ENCODE results near the gene TOX3. TPM values are rescaled to one million over a fixed set of nuclear protein-coding genes. Genes with fewer than 3 reads are reported as not detected.

The TOX3 gene
- total and polyA plus RNA-seq, 10 of the 15 experiments (the other 5 are each of a cell fraction or from before 2014, with no cell fraction given): not detected

DNA sequence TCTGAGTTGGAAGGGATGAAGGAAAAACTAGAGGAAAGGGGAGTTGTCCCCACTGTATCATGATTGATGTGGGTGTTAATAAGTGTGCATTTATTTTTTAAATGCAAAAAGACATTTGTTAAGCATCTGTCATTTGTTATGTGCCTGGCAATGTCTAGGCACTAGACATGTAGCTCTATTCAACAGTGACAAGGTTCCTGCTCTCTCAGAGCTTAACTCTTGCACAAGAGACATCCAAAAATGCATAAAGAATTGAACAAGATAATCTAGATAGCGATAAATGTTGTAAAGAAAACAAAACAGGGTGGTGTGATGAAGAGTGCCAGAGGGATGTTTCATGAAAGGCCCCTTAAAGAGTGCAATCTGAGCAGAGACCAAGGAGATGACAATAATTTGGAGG is 148.9 kb downstream of the TOX3 start:
- BruUV-seq (replicated peaks): no TSS peak
- in situ Hi-C loops (cut with MboI): no loop called here
- Histone ChIP-seq H3K4me2 (ENCODE audit: control insufficient read depth, insufficient read depth) (no peak overlapping the region), H3K27me3 (replicated peaks in 1 of 2; ENCODE audit: control insufficient read depth in 2 of 2, insufficient read depth in 2 of 2, low read length in 1 of 2) (no peaks in the 10 kb centered on the region), H3K79me2 (ENCODE audit: control insufficient read depth, insufficient read depth, low read length) (no peaks in the 10 kb centered on the region), H3K9me3 (replicated peaks; ENCODE audit: control insufficient read depth, insufficient read depth, low read length) (no peaks in the 10 kb centered on the region), H3K4me1 (ENCODE audit: control insufficient read depth, insufficient read depth, low read length) (no peaks in the 10 kb centered on the region), H2AFZ (ENCODE audit: control insufficient read depth, low read depth, low read length) (no peak overlapping the region), H3K4me3 (no peak overlapping the region), H4K20me1 (ENCODE audit: control insufficient read depth, insufficient read depth) (no peaks in the 10 kb centered on the region), H3K9ac (ENCODE audit: control insufficient read depth, insufficient read depth, low read length) (no peak overlapping the region), H3K27ac (ENCODE audit: control insufficient read depth, insufficient read depth) (no peak overlapping the region), H3K36me3 (ENCODE audit: control insufficient read depth in 2 of 2, insufficient read depth in 2 of 2, low read length in 1 of 2) (no peaks in the 10 kb centered on the region)
- intact Hi-C loops (cut with micrococcal nuclease; ENCODE audit: unreplicated experiment): no loop called here
- CTCF ChIA-PET: no interaction called here
- no peak for ATAC-seq
- FAIRE-seq: no peak
- DNase-seq (ENCODE audit: low read depth, low spot score): no peak
- SMC1A ChIA-PET (ENCODE audit: uncharacterized antibody, unreplicated experiment): no interaction called here
- RAD21 ChIA-PET (ENCODE audit: unreplicated experiment): no interaction called here
- TF ChIP-seq, protein P1, sequence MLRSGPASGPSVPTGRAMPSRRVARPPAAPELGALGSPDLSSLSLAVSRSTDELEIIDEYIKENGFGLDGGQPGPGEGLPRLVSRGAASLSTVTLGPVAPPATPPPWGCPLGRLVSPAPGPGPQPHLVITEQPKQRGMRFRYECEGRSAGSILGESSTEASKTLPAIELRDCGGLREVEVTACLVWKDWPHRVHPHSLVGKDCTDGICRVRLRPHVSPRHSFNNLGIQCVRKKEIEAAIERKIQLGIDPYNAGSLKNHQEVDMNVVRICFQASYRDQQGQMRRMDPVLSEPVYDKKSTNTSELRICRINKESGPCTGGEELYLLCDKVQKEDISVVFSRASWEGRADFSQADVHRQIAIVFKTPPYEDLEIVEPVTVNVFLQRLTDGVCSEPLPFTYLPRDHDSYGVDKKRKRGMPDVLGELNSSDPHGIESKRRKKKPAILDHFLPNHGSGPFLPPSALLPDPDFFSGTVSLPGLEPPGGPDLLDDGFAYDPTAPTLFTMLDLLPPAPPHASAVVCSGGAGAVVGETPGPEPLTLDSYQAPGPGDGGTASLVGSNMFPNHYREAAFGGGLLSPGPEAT (IDR thresholded peaks at IDR 0.05; ENCODE audit: low read depth): no peak
- TF ChIP-seq SP1 (IDR thresholded peaks at IDR 0.05; ENCODE audit: low read depth, low read length) (no peak), SMARCA5 (IDR thresholded peaks at IDR 0.05) (no peak), MEF2A (IDR thresholded peaks at IDR 0.05; ENCODE audit: insufficient read depth, low read depth, low read length) (no peak), NR2C2 (IDR thresholded peaks at IDR 0.05; ENCODE audit: borderline replicate concordance, control insufficient read depth, insufficient read length, low read depth) (no peak), NFYA (IDR thresholded peaks at IDR 0.05; ENCODE audit: borderline replicate concordance, low read depth, low read length) (no peak), RB1 (IDR thresholded peaks at IDR 0.05; ENCODE audit: borderline replicate concordance) (no peak), DPF2 (IDR thresholded peaks at IDR 0.05) (no peak), CHD4 (IDR thresholded peaks at IDR 0.05) (no peak), ZBED1 (IDR thresholded peaks at IDR 0.05; ENCODE audit: borderline replicate concordance) (no peak), BHLHE40 (IDR thresholded peaks at IDR 0.05; ENCODE audit: borderline replicate concordance in 1 of 2, low read depth in 2 of 2, low read length in 1 of 2) (no peak), TBL1XR1 (IDR thresholded peaks at IDR 0.05; ENCODE audit: low read depth, low read length) (no peak), JUND (IDR thresholded peaks at IDR 0.05; ENCODE audit: low read depth, low read length) (no peak)
- TF ChIP-seq, protein P2, sequence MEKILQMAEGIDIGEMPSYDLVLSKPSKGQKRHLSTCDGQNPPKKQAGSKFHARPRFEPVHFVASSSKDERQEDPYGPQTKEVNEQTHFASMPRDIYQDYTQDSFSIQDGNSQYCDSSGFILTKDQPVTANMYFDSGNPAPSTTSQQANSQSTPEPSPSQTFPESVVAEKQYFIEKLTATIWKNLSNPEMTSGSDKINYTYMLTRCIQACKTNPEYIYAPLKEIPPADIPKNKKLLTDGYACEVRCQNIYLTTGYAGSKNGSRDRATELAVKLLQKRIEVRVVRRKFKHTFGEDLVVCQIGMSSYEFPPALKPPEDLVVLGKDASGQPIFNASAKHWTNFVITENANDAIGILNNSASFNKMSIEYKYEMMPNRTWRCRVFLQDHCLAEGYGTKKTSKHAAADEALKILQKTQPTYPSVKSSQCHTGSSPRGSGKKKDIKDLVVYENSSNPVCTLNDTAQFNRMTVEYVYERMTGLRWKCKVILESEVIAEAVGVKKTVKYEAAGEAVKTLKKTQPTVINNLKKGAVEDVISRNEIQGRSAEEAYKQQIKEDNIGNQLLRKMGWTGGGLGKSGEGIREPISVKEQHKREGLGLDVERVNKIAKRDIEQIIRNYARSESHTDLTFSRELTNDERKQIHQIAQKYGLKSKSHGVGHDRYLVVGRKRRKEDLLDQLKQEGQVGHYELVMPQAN (conservative IDR thresholded peaks at IDR 0.05): no peak
- TF ChIP-seq, protein P3, sequence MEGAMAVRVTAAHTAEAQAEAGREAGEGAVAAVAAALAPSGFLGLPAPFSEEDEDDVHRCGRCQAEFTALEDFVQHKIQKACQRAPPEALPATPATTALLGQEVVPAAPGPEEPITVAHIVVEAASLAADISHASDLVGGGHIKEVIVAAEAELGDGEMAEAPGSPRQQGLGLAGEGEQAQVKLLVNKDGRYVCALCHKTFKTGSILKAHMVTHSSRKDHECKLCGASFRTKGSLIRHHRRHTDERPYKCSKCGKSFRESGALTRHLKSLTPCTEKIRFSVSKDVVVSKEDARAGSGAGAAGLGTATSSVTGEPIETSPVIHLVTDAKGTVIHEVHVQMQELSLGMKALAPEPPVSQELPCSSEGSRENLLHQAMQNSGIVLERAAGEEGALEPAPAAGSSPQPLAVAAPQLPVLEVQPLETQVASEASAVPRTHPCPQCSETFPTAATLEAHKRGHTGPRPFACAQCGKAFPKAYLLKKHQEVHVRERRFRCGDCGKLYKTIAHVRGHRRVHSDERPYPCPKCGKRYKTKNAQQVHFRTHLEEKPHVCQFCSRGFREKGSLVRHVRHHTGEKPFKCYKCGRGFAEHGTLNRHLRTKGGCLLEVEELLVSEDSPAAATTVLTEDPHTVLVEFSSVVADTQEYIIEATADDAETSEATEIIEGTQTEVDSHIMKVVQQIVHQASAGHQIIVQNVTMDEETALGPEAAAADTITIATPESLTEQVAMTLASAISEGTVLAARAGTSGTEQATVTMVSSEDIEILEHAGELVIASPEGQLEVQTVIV (IDR thresholded peaks at IDR 0.05; ENCODE audit: borderline replicate concordance, partially characterized antibody): no peak
- TF ChIP-seq, protein P4, sequence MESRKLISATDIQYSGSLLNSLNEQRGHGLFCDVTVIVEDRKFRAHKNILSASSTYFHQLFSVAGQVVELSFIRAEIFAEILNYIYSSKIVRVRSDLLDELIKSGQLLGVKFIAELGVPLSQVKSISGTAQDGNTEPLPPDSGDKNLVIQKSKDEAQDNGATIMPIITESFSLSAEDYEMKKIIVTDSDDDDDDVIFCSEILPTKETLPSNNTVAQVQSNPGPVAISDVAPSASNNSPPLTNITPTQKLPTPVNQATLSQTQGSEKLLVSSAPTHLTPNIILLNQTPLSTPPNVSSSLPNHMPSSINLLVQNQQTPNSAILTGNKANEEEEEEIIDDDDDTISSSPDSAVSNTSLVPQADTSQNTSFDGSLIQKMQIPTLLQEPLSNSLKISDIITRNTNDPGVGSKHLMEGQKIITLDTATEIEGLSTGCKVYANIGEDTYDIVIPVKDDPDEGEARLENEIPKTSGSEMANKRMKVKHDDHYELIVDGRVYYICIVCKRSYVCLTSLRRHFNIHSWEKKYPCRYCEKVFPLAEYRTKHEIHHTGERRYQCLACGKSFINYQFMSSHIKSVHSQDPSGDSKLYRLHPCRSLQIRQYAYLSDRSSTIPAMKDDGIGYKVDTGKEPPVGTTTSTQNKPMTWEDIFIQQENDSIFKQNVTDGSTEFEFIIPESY (IDR thresholded peaks at IDR 0.05): no peak
- 0% methylated on average over 1 of the region's 1 CpG for WGBS (ENCODE audit: insufficient coverage, insufficient replicate concordance, low lambda C conversion rate, missing lambda C conversion rate)
- POLR2A ChIA-PET: no interaction called here
